Adrenal gland (tissue), 12 donors: ENCODE measurements around the gene MED14. TPM values are rescaled to one million over a fixed set of nuclear protein-coding genes. Genes with fewer than 3 reads are reported as not detected.

Source experiments
- DNase-seq, 7 donors: peaks; one replicate each; pipeline ENCODE4 v3.0.0-alpha.2; 2019 to 2020
- H3K27ac ChIP-seq, 5 donors: fragments of 200-600 bp; sonication (generic) in 4 of 5; 1 replicate in 3 of 5; 2 replicates in 2 of 5; pipeline versions ENCODE4 v1.5.1 to v1.8.0; 2016 to 2020; ENCODE audit warnings: mild to moderate bottlenecking in 1 of 5
- H3K27me3 ChIP-seq: fragments of 200-600 bp; 2 replicates; pipeline ENCODE4 v1.8.0; 2021
- H3K36me3 ChIP-seq, 2 donors: fragments of 200-600 bp; replicated peaks in 1 of 2; 1 replicate in 1 of 2; 2 replicates in 1 of 2; pipeline versions ENCODE4 v1.5.1 to v1.8.0; 2018 to 2022
- H3K4me1 ChIP-seq, 2 donors: fragments of 200-600 bp; replicated peaks in 1 of 2; 1 replicate in 1 of 2; 2 replicates in 1 of 2; pipeline versions ENCODE4 v1.5.1 to v1.8.0; 2018 to 2021
- H3K4me3 ChIP-seq, 4 donors: fragments of 200-600 bp; sonication (generic) in 3 of 4; one replicate each; pipeline ENCODE4 v1.5.1; 2016 to 2018
- H3K9me3 ChIP-seq, 3 donors: fragments of 200-600 bp; sonication (generic) in 1 of 3; replicated peaks in 1 of 3; 1 replicate in 2 of 3; 2 replicates in 1 of 3; pipeline versions ENCODE4 v1.5.1 to v1.8.0; 2016 to 2021
- POLR2A ChIP-seq, 2 donors: fragments of 450-650 bp; IDR thresholded peaks; one replicate each; pipeline ENCODE4 v1.6.1; 2017; ENCODE audit warnings: antibody characterized with exemption in 2 of 2, mild to moderate bottlenecking in 2 of 2, moderate library complexity in 1 of 2
- WGBS, 4 donors: extraction: QIAGEN DNeasy Blood & Tissue Kit in 2 of 4; methylation state at CpG; one replicate each; pipeline versions ENCODE4 v1.1.5 to v1.1.7; 2013 to 2017; 5-methylcytosine and 5-hydroxymethylcytosine counted together
- intact Hi-C, 2 donors: fragments of 100-400 bp; cut with DNase I; formaldehyde crosslinking; loops; one replicate each; pipeline versions ENCODE4 v1.14.1 to v1.15.0; 2022 to 2023
- polyA plus RNA-seq, 3 donors: library from polyadenylated mRNA; stranded (reverse); fragments of 200-250 nt in 2 of 3; fragments of 350-450 nt in 1 of 3; fragmentation: Illumina TruSeq in 1 of 3; extraction: RNeasy Lipid Tissue Mini Kit (QIAGEN cat#74804) in 1 of 3; gene quantifications; one replicate each; pipeline ENCODE4 v1.2.3, GENCODE V29; 2013 to 2014
- total RNA-seq, 9 donors: library from RNA; depleted of rRNA in 4 of 9; stranded (reverse); fragments of >200 nt in 4 of 9; fragments of 120-200 nt in 1 of 9; fragmentation: NEBNext Ultra II Directional in 1 of 9; extraction: Animal tissue kit (Norgen Biotek cat#: 25700) in 1 of 9; gene quantifications; one replicate each; pipeline versions ENCODE4 v1.1.0 to v1.2.4, GENCODE V29; 2013 to 2023
- TF ChIP-seq, protein P1 (sequence below), 6 experiments: fragments of 450-650 bp in 4 of 6; fragments of 200-600 bp in 2 of 6; sonication (generic) in 1 of 6; IDR thresholded peaks; 1 replicate in 5 of 6; 2 replicates in 1 of 6; pipeline versions ENCODE4 v1.5.1 to v1.8.0; 2016 to 2021; ENCODE audit warnings: antibody characterized with exemption in 6 of 6, mild to moderate bottlenecking in 2 of 6, moderate library complexity in 1 of 6
- donor health status: healthy with polysubstance abuse.
- donor health status: Bipolar disorder and iron deficiency.
- donor health status: DM: yes; HTN: yes; CAD: no.
- donor health status: DM: no; HTN: no; CAD: no.
- donor health status: DM: no; HTN: no; CAD: no.
- donor health status: DM: yes; HTN: yes; CAD: no.

The MED14 gene
- total and polyA plus RNA-seq, 12 donors: 10.4 to 56.3 (median 29.6) TPM

- no peaks in the 10 kb centered on the region for H3K9me3 ChIP-seq
- intact Hi-C loops: no loop called here
- no peak overlapping the region for H3K27ac ChIP-seq
- H3K27me3 ChIP-seq: no peaks in the 10 kb centered on the region
- peaks cover 0 to 8% of the 10 kb centered on the region in 2 donors for H3K36me3 ChIP-seq
- 56 to 76% (median 61%) methylated on average over 2 of the region's 2 CpGs for WGBS, 4 donors
- TF ChIP-seq POLR2A (IDR thresholded peaks at IDR 0.05): no peak
- TF ChIP-seq, protein P1, sequence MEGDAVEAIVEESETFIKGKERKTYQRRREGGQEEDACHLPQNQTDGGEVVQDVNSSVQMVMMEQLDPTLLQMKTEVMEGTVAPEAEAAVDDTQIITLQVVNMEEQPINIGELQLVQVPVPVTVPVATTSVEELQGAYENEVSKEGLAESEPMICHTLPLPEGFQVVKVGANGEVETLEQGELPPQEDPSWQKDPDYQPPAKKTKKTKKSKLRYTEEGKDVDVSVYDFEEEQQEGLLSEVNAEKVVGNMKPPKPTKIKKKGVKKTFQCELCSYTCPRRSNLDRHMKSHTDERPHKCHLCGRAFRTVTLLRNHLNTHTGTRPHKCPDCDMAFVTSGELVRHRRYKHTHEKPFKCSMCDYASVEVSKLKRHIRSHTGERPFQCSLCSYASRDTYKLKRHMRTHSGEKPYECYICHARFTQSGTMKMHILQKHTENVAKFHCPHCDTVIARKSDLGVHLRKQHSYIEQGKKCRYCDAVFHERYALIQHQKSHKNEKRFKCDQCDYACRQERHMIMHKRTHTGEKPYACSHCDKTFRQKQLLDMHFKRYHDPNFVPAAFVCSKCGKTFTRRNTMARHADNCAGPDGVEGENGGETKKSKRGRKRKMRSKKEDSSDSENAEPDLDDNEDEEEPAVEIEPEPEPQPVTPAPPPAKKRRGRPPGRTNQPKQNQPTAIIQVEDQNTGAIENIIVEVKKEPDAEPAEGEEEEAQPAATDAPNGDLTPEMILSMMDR (IDR thresholded peaks at IDR 0.05): no peak
- no peaks in the 10 kb centered on the region for H3K4me1 ChIP-seq
- no peak overlapping the region for H3K4me3 ChIP-seq
- no peak for DNase-seq
These were observed 81.8 kb downstream of the MED14 start for GRCh38 chrX:40653535-40653934.

- intact Hi-C loops: no loop called here
- TF ChIP-seq POLR2A (IDR thresholded peaks at IDR 0.05): no peak
- peaks cover 0 to 8% of the 10 kb centered on the region in 2 donors for H3K36me3 ChIP-seq
- H3K4me3 ChIP-seq: no peak overlapping the region
- H3K4me1 ChIP-seq: peaks cover 0 to 4% of the 10 kb centered on the region in 2 donors
- no peak overlapping the region for H3K27ac ChIP-seq
- H3K27me3 ChIP-seq: no peaks in the 10 kb centered on the region
- no peaks in the 10 kb centered on the region for H3K9me3 ChIP-seq
- no peak for DNase-seq
- WGBS, 4 donors: 79 to 93% (median 87%) methylated on average over 1 of the region's 1 CpG
These were observed 82.7 kb downstream of the MED14 start for GRCh38 chrX:40652664-40653063.

- 0 to 4% (median 2%) methylated on average over 3 of the region's 3 CpGs for WGBS, 4 donors
- Histone ChIP-seq H3K9me3 (no peaks in the 10 kb centered on the region), H3K27me3 (no peaks in the 10 kb centered on the region), H3K4me1 (peaks cover 0 to 5% of the 10 kb centered on the region in 2 donors), H3K27ac (no peak overlapping the region), H3K36me3 (peaks cover 0 to 8% of the 10 kb centered on the region in 2 donors), H3K4me3 (no peak overlapping the region)
- DNase-seq: peak; percentile 70 to 86 (median 75)
- TF ChIP-seq POLR2A (IDR thresholded peaks at IDR 0.05): no peak
- TF ChIP-seq, protein P1 (IDR thresholded peaks at IDR 0.05): peak; percentile 58 to 89 (median 78)
- intact Hi-C loops: no loop called here
These were observed 83.6 kb downstream of the MED14 start for GRCh38 chrX:40651620-40652223.

DNA sequence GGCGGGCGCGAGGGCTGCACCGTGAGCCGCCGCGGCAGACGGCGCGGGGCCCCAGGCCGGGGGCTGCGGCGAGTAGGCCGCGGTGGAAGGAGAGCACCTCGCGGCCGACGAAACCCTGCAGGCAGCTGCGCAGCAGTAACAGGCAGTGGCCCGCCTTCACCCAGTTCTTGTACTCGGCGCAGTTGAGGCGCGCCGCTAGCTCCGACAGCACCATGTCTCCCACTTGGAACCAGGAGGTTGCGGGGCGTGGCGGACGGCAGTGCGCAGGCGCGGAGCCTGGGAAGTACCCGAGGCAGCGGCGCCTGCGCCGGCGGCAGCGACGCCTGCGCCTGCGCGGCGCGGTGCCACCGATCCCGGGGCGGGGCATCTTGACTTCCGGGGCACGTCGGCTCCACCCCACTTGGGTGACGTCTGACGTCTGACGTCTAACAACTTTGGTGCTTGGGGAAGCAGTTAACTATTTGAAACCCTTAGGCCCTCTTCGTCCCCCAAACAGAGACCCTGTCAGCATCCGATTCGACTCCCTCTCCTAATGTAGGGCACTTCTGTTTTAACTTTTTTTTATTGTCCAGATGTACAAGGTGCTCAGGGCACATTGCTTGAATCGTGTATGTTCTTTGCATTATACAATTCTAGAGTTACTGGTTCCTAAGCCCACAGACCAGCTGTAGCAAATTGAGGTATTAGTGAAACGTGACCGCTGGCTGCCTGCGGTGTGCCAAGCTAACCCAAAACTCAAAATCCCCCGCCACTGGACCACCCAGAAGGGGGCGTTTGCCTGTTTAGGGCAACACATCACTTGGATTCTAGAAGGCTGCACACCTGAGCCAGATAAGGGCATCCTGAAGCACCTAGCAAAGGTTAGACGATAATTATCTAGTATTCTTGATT, 87.8 kb downstream of the MED14 start, which contains the start of gene CXorf38:
TSS of gene CXorf38 (minus strand) at position 255 of the 891 bp plus-strand sequence. CDS start at position 214, 41 bp downstream.
- Histone ChIP-seq H3K4me1 (peaks cover 8 to 39% of the 10 kb centered on the region in 2 donors), H3K27ac (peak within 1 kb of the TSS; percentile 46 to 87 (median 71)), H3K36me3 (no peaks in the 10 kb centered on the region), H3K9me3 (no peaks in the 10 kb centered on the region), H3K4me3 (peak within 1 kb of the TSS in 3 of 4 donors; percentile 42 to 95 (median 77)), H3K27me3 (no peaks in the 10 kb centered on the region)
- 2 to 38% (median 5%) methylated on average over 4 to 66 of the region's 66 CpGs for WGBS, 4 donors
- TF ChIP-seq, protein P1 (IDR thresholded peaks at IDR 0.05): no peak
- peak; percentile 20 to 63 for TF ChIP-seq POLR2A (IDR thresholded peaks at IDR 0.05)
- intact Hi-C loops: loop anchor here in 1 of 2 donors (10.0 kb wide), 1 partner anchor 103 kb away; no protein-coding TSS in a partner anchor
- peak; percentile 91 to 96 (median 95) for DNase-seq
